Measurements from ENCODE around the gene PARVB.

The PARVB gene

DNA sequence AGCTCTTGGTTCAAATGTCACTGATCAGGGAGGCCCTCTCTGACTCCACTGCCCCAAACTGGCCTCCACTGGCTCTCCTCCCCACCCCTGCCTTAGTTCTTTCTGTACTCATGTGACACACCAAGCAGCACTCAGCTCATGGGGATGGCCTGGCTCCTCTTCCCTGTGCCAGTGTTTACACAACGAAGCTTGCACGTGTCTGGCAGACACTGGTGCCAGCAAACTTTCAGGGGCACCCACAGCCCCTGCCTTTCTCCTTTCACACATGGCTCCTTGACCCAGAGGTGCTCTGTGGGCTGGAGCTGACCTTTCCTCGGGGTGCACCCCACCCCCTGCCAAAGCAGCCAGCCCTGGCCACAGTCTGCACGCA, 119.0 kb downstream of the PARVB start:
- no peak for DNase-seq

DNA sequence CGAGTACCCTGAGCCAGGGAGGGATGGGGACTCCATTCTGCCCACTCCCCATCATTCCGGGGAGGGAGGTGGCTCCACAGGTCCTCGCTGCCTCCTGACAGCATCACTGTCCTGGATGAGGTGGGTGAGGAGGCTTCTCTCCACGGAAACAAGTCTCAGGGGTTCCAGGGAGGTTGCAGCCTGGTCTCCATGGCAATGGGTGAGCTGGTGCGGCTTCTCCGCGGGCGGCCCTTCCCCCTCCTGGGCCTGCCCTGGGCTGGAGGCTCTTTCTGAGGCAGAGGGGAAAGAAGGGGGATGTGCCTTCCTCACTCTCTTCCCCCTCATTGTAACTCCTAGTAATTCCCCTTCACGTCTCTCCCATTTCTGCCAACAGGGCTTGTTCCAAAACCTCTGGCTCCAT, 119.5 kb downstream of the PARVB start:
- DNase-seq, result no peak

DNA sequence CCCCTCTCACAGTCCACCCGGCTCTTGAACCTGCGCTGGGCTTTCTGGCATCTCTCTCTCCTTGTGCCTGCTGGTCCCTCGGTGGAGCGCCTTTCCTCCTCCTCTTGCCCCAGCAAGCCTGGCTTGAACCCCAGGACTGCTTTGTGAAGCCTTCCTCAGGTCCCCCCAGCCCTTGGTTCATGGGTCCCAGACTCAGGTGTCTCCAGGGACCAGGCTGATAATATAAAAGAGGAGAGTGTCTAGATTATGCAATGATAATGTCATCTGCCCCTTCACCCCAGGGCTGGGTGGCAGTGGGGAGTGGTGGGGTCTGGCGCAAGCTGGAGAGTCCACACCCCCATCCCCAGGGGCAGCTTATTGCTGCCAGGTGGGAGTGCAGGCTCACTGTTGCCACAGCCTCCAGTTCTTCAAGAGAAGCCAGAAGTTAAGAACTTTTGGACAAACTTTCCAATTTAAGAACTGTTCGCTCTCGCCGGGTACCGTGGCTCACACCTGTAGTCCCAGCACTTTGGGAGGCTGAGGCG, 120.0 kb downstream of the PARVB start:
- DNase-seq, result no peak

DNA sequence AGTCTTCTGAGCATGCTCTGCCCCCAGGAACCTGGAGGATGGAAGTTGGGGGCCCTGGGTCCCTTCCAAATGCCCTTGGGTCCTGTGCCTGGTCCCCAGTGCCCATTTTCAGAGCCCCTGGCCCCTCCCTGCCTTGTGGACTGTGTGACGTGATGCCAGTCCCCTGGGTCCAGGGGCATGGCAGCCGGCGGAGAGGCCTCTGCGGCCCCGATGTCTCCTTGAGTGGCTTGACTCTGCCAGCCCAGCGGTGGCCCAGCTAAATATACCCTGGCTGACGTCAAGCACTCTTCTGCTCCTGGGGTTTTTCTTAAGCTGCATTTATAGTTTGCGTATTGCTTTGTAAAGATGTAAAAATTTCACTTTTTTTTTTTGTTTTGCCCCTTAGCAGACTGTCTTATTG, 121.4 kb downstream of the PARVB start:
- DNase-seq, result no peak

DNA sequence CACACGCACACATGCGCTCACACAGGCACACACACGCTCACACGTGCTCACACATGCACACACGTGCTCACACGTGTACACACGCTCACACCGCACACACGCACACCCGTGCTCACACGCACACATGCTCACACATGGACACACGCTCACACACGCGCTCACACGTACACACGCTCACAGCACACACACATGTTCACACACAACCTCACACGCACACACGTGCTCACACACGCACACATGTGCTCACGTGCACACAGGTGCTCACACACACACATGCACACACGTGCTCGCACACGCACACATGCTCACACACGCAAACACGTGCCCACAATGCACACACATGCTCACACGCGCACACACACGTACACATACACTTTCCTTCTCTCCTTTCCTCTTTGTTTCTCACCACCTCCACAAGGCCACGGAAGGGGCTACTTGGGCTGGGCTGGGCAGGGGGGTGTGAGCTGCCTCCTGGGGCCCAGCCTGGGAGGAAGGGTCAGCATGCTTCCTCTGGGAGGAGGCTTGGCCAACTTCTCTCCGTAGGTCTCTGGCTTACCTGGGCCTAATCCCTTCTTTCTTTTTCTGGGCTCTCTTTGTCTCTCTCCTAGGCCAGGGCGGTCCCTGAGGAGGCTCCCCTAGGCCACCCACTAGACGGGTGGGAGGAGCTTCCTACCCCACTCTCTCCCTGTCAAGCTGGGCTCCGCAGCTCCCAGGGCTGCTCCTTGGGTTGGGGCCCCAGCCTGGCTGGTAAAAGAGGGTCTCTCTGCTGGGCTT, 122.2 kb downstream of the PARVB start:
- DNase-seq, result no peak

DNA sequence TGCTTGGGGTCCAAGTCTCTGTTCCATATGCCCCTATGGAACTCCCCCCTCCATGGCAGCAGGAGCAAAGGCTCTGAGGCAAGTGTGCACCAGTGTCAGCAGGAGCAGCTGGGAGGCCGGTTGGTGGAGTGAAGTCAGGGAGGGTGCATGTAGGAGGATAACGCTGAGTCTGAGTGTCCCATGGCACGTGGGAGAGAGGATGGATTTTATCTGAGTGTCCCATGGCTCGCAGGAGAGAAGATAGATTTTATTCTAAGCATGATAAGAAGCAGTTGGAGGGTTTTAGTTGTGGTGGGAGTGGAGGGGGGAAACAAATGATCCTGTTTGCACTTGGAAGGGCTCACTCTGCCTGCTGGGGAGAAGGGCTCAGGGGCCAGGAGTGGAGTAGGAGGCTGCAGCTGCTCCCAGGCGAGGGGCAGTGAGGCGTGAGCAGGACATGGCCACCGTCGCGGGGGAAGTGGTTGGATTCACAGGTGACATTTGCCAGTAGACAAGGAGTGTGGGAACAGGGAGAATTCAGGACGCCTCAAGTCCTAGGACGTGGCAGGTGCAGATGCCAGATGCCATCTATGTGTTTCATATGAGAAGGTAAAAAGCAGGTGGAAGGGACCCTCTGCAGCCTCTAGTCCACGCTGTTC, 123.0 kb downstream of the PARVB start:
- DNase-seq, result no peak

DNA sequence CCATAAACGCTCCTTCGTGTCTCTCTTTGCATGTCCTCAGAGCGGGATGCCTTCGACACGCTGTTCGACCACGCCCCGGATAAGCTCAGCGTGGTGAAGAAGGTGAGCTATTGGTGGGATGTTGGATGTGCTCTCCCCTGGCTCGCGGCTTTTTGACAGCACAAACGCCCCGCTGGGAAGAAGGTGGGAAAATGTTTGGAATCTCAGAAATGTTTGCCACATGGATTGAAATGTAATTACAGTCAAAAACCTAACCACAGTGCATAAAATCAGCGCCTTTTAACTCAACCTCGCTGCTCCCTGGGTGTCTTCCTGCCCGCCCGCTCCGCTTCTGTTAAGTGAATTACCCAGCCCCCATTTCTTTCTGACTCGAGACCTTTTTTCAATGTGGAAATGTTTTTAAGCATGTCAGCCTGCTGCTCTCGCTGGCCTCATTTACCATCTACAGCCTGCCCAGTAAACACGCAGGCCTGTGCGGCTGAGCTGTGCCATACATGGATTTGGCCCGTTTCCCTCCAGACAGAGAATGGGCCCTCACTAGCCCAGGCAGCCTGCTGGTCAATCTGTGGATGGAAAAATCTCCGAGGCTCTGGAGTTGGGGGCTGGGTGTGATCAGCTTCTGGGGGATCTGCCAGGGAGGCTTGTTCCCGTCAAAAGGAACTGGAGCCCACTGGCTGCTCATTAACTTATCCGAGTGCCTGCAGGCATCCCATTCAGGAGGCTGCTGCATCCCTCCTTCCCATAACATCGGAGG, 123.9 kb downstream of the PARVB start:
- DNase-seq, result no peak

DNA sequence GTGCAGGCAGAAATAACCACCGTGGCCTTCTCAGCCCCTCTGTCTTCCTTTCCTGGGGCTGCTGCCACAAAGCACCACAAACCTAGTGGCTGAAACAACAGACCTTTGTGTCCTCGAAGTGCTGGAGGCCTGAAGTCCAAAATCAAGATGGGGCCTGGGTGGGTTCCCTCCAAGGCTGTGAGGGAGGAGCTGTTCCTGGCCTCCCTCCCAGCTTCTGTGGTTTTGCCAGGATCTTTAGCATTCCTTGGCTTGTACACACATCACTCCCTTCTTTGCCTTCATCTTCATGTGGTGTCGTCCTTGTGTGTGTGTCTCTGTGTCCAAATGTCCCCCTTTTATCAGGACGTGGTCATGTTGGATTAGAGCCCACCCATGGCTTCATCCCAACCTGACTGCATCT, 127.6 kb downstream of the PARVB start:
- peak; percentile 47 for DNase-seq

DNA sequence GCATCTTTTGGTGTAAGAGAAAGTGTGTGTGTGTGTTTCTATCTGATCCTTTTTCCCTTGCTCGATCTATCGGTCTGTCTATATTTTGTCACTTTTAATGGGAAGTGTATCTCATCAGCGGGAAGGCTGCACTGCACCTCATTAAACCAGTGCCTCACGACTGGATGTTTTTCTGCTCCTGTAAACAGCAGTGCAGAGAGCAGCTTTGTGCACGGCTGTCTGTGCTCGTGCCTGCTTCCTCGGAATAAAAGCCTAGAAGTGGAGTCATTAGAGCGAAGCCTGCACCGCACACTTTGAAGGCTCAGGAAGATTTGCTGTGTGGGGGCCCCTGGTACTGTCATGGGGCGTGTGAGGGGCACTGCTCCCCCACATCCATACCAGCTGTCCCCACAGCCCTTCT, 129.6 kb downstream of the PARVB start:
- DNase-seq, result no peak

DNA sequence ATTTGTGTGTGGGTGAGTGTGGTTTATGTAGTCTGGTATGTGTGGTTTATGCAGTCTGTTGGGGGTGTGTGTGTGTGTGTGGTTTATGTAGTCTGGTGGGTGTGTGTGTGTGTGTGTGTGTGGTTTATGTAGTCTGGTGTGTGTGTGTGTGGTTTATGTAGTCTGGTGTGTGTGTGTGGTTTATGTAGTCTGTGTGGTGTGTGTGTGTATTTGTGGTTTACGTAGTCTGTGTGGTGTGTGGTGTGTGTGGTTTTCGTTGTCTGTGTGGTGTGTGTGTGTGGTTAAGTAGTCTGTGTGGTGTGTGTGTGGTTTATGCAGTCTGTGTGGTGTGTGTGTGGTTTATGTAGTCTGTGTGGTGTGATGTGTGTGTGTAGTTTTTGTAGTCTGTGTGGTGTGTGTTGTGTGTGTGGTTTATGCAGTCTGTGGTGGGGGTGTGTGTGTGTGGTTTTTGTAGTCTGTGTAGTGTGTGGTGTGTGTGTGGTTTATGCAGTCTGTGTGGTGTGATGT, 130.4 kb downstream of the PARVB start:
- no peak for DNase-seq

DNA sequence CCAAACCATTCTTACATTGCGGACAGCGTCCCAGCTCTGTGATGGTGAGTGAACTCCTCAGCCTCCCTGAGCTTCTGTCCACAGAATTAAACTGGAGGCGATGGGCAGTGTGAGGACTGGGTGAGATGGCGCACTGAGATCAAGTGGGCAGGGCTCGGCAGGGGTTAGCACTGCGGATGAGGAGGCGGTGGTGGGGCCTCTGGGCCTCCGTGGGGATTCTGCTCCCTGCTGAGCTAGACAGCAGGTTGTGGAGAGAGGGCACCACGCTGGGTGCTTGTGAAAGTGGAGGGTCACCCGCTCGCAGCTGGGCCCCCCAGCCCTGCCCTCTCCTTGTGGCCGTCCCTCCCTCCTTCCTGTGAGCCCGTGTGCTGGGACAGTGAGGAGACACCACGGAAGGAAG, 131.0 kb downstream of the PARVB start:
- no peak for DNase-seq

DNA sequence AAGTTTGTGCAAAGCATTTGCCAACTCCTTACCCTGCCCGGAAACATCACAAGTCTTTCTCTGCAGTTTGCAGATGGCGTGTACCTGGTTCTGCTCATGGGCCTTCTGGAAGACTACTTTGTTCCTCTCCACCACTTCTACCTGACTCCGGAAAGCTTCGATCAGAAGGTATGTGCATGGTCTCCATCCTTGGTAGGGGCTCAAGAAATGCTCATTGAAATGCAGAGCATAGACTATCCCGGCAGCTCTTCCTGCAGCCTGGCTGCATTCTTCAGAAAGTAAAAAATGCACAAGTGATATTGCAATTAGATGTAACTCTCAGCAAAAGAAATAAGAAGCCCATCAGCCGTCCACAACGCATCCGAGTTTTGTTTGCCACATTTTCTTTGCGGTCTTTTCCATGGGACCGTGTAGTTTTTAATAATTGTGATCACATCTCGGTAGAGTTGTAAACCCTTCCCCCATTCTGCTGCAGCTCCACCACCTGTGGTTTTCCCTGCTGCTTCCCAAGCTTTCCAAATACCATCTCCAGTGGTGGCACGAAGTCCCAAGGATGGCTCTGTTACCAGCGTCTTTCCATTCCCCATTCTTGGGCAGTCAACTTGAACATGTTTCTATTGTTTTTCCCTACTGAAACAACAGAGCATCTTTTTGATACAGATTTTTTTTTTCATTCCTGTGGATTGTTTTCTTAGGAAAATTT, 134.0 kb downstream of the PARVB start:
- DNase-seq, result no peak

DNA sequence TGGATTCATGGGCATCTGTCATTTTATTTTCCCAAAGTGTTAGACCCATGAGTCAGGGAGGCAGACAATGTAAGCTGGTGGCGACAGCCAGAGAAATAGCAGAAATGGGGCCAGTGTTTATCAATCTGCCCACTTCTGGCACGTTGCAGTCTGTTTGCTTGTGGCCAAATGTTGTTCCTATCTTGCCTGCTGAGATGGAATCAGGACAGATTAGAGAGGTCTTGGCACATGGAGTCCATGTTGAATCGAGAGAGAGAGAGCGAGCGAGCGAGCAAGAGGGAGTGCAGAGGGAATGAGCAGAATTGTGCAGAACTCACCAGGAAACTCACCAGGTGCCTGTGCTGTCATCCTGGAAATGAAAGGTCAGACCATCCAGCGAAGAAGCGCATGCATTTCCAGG, 134.7 kb downstream of the PARVB start:
- no peak for DNase-seq

DNA sequence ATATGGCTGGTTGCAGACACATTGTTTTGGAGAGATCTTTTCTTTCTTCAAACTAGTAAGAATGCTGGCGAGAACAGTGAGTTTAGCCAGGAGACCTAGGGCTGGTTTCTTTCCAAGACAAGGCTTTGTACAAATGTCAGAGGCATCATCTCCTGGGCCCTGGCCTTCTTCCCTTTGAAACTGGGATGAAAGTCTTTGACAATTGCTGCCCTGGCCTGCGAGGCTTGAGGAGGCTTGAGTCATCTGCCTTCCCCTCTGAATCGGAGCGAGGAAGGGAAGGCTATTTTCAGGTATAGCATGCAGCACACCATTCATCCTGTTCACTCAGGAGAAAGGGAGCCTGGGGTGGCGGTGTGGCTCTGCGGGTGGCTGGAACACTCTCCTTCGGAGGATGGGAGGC, 135.1 kb downstream of the PARVB start:
- no peak for DNase-seq

DNA sequence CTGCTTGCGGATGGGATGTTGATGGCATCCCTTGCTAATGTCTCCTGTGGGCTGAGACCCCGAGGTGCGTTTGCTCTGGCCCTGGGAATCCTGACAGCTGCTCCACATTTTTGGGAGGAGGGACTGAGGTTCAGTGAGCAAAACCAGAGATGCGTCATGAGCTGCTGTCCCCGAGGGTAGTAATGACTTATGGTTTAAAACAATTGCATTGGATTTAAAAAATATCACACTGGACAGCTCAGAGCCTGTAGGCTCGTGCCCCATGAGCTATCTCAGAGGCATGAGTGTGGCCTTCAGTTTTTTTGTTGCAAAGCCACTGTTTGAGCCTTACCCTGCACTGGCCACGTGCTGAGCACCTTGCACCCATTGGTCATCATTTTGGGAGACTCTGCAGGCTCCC, 135.7 kb downstream of the PARVB start:
- DNase-seq, result no peak

DNA sequence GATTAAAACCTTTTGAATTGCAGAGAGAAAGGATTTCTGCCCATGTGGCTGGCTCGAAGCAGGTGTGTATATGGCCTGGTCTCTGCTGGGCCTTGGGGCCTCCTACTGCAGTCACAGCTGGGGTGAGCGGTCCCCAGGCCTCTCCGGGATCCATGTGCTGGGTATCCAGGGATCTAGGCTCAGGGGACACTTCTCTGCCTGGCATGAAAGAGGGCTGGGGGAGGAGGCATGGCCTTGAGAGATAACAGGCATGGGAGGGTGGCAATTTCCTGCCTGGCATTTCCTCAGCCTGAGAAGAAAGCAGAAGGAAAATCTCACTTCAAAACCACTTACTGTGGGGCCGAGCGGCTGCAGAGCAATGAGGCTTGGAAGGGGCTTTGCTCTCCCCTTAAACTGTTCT, 136.3 kb downstream of the PARVB start:
- DNase-seq, result no peak

DNA sequence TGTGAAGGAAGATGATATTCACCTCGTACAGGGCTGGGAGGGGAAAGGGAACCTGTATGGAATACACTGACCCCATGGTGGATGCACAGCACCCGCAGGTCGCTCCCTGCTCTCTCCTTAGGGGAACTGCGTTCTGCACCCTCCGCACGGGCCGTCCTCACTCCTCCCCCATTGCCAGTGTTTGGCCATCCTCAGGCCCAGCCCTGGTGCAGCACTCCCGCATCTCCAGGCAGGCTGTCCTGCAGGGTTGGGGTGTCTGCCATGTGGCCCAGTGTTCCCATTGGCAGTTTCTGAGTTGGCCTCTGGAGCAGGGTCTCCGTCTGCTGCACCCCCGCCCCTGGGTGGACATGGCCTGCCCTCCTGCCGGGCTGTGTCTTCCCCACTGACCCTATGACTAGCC, 137.6 kb downstream of the PARVB start:
- DNase-seq, result no peak

DNA sequence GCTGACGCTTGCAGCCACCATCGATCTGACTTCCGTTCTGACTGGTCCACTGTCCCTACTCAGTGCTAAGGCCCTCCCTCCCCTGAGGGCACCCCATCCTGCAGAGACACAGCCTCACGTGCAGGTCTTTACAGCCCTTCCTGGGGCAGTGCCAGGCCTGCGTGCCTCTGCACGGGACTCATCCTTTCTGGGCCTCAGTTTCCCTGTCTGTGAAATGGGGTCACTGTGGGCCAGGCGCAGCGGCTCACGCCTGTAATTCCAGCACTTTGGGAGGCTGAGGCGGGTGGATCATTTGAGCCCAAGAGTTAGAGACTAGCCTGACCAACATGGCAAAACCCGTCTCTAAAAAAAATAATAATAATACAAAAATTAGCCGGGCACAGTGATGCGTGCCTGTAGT, 138.9 kb downstream of the PARVB start:
- no peak for DNase-seq

DNA sequence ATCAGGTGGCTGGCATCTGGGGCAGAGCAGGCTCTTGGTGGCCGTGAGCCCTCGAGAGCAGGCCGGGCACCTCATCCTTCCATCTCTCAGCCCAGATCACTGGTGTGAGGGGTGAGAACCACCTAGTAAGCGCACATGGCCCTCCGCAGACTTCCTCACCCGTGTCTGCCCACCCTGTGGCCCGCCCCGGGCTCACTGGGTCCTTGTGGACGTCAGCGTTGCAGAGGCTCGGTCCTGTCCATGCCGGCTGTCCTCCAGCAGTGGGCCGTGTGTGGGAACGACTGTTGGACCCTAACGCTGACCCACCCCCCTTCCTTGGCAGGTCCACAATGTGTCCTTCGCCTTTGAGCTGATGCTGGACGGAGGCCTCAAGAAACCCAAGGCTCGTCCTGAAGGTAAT, 139.4 kb downstream of the PARVB start:
- DNase-seq, result no peak

DNA sequence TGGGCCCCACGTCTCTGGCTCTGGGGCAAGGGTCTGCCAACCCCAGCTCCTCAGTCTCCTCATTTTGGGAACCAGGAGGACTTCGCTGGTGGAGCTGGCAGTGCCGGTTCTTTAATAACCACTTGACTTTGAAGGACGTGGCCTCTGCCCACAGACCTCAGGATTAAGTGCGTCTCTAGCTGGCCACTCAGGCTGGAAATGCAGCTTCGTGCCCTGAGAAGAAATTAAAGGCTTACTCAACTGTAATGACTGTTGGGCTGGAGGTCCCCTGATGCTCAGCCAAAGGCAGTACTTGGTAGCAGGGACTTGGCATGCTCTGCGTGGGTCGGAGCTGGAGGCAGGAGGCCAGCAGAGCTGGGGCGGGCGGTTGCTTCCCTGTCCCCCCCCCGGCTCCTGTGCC, 139.9 kb downstream of the PARVB start:
- DNase-seq, result no peak

DNA sequence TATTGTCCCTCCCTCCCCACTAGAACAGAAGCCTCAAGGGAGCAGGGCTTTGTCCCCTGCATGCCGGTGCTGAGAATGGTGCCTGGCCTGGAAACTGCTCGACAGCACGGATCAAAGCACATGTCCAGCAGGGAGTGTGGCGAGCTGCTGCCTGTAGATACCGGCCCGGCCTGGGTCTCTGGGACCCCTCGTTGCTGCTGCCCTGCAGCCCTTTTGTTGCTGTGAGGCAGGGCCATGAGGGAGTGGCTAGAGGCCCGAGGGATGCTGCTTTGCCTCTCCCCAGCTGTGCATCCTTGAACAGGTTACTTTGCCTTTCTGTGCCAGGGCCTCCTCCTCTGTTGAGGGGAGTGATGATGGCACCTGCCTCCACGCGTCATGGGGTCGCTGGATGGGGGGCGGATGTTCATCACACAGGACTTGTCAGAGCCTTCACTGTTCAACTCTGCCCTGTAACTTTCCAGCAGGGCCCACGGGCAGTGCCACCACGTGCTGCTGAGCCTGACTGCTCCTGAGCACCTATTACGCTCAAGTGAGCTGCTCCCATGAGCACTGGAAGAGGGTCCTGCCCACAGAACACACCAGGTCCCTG, 141.3 kb downstream of the PARVB start:
- no peak for DNase-seq

DNA sequence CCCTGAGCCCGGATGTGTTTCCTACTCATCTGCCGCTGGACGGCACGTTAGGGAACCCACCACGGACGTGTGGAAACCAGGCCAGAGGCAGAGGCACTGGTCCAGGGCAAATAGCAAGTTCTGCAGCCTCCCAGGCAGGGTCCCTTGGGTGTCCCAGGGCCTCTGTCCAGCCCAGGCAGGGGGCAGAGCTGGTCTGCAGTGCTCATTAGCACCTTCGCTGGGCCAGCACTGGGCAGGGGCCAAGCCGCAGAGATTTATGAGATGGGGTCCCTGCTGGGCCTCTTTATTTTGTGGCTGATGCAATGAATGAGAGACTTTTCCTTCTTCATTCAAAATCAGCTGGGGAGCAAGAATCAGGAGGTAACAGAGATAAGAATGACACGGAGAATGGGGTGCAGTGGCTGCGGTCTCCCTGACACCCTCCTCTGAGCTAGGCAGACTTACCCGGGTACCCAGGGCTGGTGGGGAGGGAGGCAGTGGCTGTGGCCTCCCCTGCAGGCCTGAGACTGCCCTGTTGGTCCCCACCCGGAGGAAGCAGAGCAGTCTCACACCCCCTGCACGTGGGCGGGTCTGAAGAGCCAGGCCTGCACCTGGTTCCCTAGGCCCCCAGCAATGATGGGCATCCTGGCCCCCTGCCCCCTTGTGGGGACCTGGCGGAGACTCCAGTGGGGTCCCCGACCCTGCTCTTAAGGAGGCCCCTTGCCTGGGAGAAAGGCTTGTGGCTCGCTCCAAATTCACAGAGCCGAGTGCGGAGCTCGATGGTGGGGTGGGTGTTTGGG, 142.6 kb downstream of the PARVB start:
- DNase-seq, result no peak
